WERI-Rb-1 (cell line): ENCODE results near the gene CNDP2.

ENCODE experiments used
- DNase-seq: peaks from one replicate; pipeline ENCODE4 v3.0.0-alpha.2; 2020
- H3K27ac ChIP-seq: fragments of 250-450 bp; sonication (Bioruptor Pico); 2 replicates; pipeline ENCODE4 v1.5.1; 2020; ENCODE audit warnings: mild to moderate bottlenecking, moderate library complexity
- H3K27me3 ChIP-seq: fragments of 250-450 bp; sonication (Bioruptor Pico); 2 replicates; pipeline ENCODE4 v1.5.1; 2021; ENCODE audit warnings: mild to moderate bottlenecking, low read depth, moderate library complexity; ENCODE audit not compliant: insufficient read depth, severe bottlenecking
- H3K36me3 ChIP-seq: fragments of 250-450 bp; sonication (Bioruptor Pico); 2 replicates; pipeline ENCODE4 v1.5.1; 2020; ENCODE audit warnings: mild to moderate bottlenecking, moderate library complexity
- H3K4me3 ChIP-seq: 2 replicates; pipeline ENCODE4 v1.5.1; 2011; ENCODE audit warnings: low read depth, mild to moderate bottlenecking, control low read depth, low read length
- H3K9me3 ChIP-seq: fragments of 250-450 bp; sonication (Bioruptor Pico); 2 replicates; pipeline ENCODE4 v1.5.1; 2021; ENCODE audit warnings: mild to moderate bottlenecking, moderate library complexity; ENCODE audit not compliant: severe bottlenecking
- CTCF ChIP-seq: IDR thresholded peaks from 2 replicates; pipeline ENCODE4 v1.5.1; 2011; ENCODE audit warnings: low read depth, mild to moderate bottlenecking, control low read depth, inconsistent platforms, low read length

The CNDP2 gene

GRCh38 chr18:74570266-74570665, 74.1 kb downstream of the CNDP2 start:
- no peak for DNase-seq
- no peaks in the 10 kb centered on the region for H3K36me3 ChIP-seq
- H3K4me3 ChIP-seq, result no peak overlapping the region
- H3K27ac ChIP-seq, result no peak overlapping the region
- TF ChIP-seq CTCF, result no peak
- H3K9me3 ChIP-seq, result peaks cover 15% of the 10 kb centered on the region
- H3K27me3 ChIP-seq, result no peaks in the 10 kb centered on the region

- no peaks in the 10 kb centered on the region for H3K9me3 ChIP-seq
- no peak overlapping the region for H3K27ac ChIP-seq
- no peaks in the 10 kb centered on the region for H3K36me3 ChIP-seq
- no peak for TF ChIP-seq CTCF
- no peaks in the 10 kb centered on the region for H3K27me3 ChIP-seq
- DNase-seq, result no peak
- no peak overlapping the region for H3K4me3 ChIP-seq
Observed at GRCh38 chr18:74571895-74572680, 75.9 kb downstream of the CNDP2 start.

- Histone ChIP-seq H3K36me3 (no peaks in the 10 kb centered on the region), H3K27ac (no peak overlapping the region), H3K9me3 (no peaks in the 10 kb centered on the region), H3K4me3 (no peak overlapping the region), H3K27me3 (no peaks in the 10 kb centered on the region)
- DNase-seq, result no peak
- TF ChIP-seq CTCF, result no peak
Observed at GRCh38 chr18:74573053-74573452, 76.9 kb downstream of the CNDP2 start.
